ENCODE measurements around the gene FGFR4. TPM values are rescaled to one million over a fixed set of nuclear protein-coding genes. Genes with fewer than 3 reads are reported as not detected.

FGFR4 gene
- total RNA-seq, 4 donors from 2014 or later: 0.68 to 5.9 (median 1.9) TPM

GRCh38 chr5:177098470-177099141 lies 11.9 kb downstream of the FGFR4 start:
- intact Hi-C loops (cut with DNase I): no loop called here
- H3K4me1 ChIP-seq: peaks cover 0 to 31% (median 9%) of the 10 kb centered on the region in 3 donors
- no peak for DNase-seq
- no peak for TF ChIP-seq POLR2A (IDR thresholded peaks at IDR 0.05)
- no peak for TF ChIP-seq CTCF (IDR thresholded peaks at IDR 0.05)
- WGBS, 2 donors: 37 to 70% methylated on average over 2 of the region's 18 CpGs
- H3K27ac ChIP-seq: peak overlapping the region in 2 of 4 donors; percentile 22 to 54
- no peaks in the 10 kb centered on the region for H3K9me3 ChIP-seq
- H3K36me3 ChIP-seq: no peaks in the 10 kb centered on the region
- no peak overlapping the region for H3K4me3 ChIP-seq
- H3K27me3 ChIP-seq: peaks cover 0 to 22% (median 0%) of the 10 kb centered on the region in 4 donors

GRCh38 chr5:177099422-177100093 lies 12.8 kb downstream of the FGFR4 start:
- no peak overlapping the region for H3K27ac ChIP-seq
- H3K9me3 ChIP-seq: no peaks in the 10 kb centered on the region
- no peak overlapping the region for H3K4me3 ChIP-seq
- TF ChIP-seq CTCF (IDR thresholded peaks at IDR 0.05) (no peak), POLR2A (IDR thresholded peaks at IDR 0.05) (no peak)
- intact Hi-C loops (cut with DNase I): no loop called here
- H3K36me3 ChIP-seq: no peaks in the 10 kb centered on the region
- peaks cover 0 to 28% (median 9%) of the 10 kb centered on the region in 3 donors for H3K4me1 ChIP-seq
- no peak for DNase-seq
- WGBS, 2 donors: 47 to 78% methylated on average over 13 of the region's 13 CpGs
- peaks cover 0 to 30% (median 0%) of the 10 kb centered on the region in 4 donors for H3K27me3 ChIP-seq

- Histone ChIP-seq H3K4me3 (no peak overlapping the region), H3K27me3 (peaks cover 0 to 40% (median 0%) of the 10 kb centered on the region in 4 donors), H3K27ac (no peak overlapping the region), H3K4me1 (peaks cover 0 to 16% (median 4%) of the 10 kb centered on the region in 3 donors), H3K9me3 (no peaks in the 10 kb centered on the region), H3K36me3 (no peaks in the 10 kb centered on the region)
- WGBS, 2 donors: 40% methylated on average over 1 of the region's 6 CpGs; no CpG with 5 or more reads in 1 of the 2 donors
- intact Hi-C loops (cut with DNase I): no loop called here
- TF ChIP-seq POLR2A (IDR thresholded peaks at IDR 0.05): no peak
- no peak for TF ChIP-seq CTCF (IDR thresholded peaks at IDR 0.05)
- DNase-seq: no peak
Measured at GRCh38 chr5:177100714-177101121, 14.0 kb downstream of the FGFR4 start.

- intact Hi-C loops (cut with DNase I): no loop called here
- TF ChIP-seq POLR2A (IDR thresholded peaks at IDR 0.05) (no peak), CTCF (IDR thresholded peaks at IDR 0.05) (no peak)
- peaks cover 0 to 45% (median 0%) of the 10 kb centered on the region in 4 donors for H3K27me3 ChIP-seq
- no peak overlapping the region for H3K27ac ChIP-seq
- no peaks in the 10 kb centered on the region for H3K36me3 ChIP-seq
- no peak for DNase-seq
- H3K4me1 ChIP-seq: peaks cover 0 to 8% (median 2%) of the 10 kb centered on the region in 3 donors
- 53 to 59% methylated on average over 5 to 7 of the region's 9 CpGs for WGBS, 2 donors
- H3K9me3 ChIP-seq: no peaks in the 10 kb centered on the region
- H3K4me3 ChIP-seq: no peak overlapping the region
Measured at GRCh38 chr5:177103523-177104253, 17.0 kb downstream of the FGFR4 start.

Measured in esophagus squamous epithelium (tissue), 5 donors.